ENCODE results near the gene RFC4.
A peak's percentile ranks its signal among the peaks of the same experiment; 100 is the strongest.

The RFC4 gene

DNA sequence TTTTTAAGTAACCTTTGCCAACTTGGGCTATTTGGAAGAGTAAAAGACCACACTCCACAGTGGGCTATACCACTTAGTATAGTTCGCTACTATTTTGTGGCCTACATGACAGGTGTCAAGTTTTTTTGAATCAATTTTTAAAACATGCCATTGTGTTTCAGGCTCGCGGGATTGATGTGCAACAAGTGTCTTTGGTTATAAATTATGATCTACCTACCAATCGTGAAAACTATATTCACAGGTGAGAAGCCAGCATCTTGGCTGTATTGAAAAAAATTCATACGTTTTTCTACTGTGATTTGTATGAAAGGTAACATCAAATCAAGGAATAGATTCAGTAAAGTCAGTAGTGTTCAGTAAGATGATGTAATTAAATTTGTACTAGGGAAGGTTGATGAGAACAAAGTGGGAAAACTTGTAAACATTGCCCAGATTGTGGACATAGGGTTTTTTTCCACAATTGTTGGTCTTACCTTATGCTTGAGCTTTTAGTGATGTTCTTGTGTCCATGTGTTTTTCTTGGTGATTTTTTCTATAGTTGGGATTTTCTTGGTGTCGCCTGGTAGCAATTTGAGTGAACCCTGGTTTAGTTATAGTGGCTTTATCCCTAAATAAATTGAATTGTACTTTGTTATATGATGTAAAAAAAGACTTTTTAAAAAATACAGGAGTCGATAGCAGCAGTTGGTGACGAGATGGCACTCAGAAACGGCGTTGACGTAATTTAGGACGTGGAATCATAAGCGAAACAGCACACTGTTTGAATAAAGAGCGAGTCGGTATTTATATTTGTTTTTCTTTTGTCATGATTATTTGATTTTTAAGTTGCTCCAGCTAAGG lies 18.4 kb downstream of the RFC4 start:
- DNase-seq (ENCODE audit: low spot score) = no peak

DNA sequence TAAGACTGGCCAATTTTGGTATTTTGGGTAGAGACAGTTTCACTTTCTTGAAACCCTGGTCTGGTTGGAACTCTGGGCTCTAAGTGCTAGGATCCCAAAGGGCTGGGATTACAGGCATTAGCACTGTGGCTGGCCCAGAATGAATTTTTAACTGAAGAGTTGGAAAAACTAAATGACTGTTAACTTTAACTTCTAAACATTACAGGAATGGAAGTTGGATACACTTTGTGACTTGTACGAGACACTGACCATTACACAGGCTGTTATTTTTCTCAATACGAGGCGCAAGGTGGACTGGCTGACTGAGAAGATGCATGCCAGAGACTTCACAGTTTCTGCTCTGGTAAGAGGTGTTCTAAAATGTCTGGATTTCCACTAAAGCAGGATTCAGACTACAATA lies 19.4 kb downstream of the RFC4 start:
- DNase-seq (ENCODE audit: low spot score) = no peak

DNA sequence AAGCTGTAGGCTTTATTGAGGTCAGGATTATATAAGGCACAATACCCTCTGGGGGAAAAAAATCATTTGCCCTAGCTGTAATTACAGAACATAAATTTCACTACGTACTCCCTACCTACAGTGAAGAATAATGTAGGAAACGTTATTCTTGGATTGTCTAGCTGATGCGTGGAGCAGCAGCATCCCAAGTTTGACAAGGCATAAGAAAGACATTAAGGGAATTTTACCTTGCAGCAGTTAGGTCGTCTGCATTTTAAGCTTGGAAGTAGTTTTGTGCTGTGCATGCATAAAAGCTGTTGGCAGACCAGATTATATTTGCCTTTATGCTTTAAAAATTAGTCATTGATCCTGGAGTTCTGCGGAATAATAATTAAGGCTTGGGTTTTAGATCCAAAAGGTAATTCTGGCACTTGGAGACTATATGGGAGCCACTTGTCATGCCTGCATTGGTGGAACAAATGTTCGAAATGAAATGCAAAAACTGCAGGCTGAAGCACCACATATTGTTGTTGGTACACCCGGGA lies 20.7 kb downstream of the RFC4 start:
- DNase-seq (ENCODE audit: low spot score) = no peak

DNA sequence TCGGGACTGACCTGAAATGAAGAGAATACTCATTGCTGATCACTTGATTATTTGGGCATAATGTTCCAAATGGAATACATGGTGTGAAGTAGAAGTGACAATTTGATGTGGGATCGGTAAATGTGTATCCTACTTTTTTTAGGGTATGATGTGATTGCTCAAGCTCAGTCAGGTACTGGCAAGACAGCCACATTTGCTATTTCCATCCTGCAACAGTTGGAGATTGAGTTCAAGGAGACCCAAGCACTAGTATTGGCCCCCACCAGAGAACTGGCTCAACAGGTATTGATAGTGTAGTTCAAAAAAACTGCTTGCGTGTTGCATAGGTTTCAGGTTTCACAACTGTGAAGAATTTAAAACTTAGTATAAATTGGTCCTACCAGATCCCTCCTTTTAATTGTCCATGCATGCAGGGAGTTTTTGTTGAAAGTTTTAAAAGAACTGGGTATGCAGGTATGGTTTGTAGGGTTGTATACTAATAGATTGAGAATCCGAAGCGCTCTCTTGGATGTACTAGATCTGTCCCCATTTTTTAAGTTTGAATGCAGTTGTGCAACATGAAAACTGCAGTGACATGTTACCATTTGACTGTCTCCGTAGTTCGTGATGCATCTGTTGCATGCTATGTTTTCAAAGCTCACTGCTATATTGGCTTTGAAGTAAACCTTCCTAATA lies 21.3 kb downstream of the RFC4 start:
- no peak for DNase-seq (ENCODE audit: low spot score)

DNA sequence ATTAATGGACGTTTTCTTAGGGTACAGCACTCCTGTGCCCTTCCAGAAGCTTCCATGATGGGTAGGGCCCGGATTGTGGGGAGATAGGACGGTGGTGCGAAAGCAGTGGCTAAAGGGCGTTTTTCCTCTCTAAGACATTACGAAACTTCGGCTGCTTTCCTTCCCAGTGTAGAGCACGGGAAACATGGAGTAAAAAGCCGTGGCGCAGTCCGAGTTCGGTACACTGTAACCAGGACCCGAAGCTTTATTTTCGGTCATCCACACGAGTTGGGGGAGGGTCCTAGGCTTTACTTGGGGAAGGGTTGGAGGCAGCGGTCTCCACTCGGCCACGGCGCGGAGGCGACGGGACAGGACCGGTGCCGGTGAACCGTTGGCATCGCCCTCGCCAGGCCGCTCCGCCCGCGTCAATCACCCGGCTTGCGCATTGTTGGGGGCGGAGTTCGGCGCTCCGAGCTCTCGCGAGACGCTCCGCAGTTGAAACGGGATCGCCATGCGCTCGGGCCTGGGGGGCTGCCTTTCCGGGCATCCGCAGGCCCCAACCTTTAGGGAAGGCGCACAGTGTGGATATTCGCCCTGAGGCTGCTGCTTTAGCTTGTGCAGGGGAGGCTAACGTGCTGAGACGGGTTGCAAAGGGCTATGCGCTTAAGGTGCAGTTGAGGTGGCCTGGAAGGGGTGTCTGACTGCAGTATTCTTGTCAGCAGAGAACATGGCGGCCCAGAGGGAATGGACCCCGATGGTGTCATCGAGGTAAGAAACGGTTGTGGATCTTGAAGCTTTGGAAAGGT lies 22.4 kb downstream of the RFC4 start:
- no peak for DNase-seq (ENCODE audit: low spot score)

DNA sequence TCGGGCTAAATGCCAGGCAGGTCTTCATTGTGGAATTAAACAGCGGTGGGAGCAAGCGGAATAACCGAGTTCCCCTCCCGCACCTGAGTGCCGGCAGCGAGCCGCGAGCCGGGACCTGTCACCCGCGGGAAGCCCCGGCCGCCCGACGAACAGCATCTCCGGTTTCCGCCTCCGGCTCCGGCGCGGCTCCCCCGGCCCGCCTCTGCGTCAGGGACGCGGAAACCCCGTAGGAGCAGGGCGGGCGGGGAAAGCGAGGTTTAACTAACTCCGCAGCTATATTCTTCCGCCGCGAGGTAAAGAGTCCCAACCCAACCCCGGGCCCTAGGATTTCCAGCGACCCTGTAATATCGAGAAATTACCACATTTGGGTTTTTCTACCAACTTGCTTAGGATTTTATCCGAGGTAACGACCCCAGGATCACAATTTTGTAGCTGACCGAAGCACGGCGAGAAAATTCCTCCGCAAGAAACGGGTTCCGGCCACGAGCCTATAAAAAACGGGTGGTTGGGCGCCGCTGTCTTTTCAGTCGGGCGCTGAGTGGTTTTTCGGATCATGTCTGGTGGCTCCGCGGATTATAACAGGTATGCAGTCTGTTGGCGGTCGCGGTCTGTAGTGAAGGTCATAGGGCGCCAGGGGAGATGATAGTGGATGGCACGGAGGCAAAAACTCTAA lies 23.1 kb downstream of the RFC4 start, which contains the start of gene EIF4A2:
TSS of gene EIF4A2 (plus strand) at position 520 of the 673 bp plus-strand sequence. CDS start at position 554, 34 bp downstream.
- DNase-seq (ENCODE audit: low spot score) = peak; percentile 78

DNA sequence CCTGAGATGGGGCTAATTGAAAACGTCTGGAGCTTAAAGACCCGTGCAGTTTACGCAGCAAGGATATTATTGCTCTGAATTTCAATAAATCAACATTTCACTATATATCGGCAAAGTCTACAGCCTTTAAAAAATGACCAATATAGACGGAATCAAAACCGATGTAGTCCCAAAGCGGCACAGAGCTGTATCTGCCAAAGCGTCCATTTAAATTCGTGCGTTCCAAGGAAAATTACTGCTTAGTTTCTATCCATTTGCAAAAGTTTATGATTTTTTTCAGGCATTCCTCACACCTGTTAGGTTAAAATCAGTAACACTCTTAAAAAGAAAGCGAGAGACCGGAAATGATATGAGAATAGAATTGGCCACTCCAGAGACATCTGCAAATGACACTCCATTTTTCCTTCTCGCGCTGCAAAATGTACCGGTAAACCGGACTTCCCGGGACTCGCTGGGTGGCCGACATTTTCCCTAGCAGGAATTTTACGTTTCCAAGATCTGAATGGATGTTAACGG lies 23.7 kb downstream of the RFC4 start:
- DNase-seq (ENCODE audit: low spot score) = no peak

DNA sequence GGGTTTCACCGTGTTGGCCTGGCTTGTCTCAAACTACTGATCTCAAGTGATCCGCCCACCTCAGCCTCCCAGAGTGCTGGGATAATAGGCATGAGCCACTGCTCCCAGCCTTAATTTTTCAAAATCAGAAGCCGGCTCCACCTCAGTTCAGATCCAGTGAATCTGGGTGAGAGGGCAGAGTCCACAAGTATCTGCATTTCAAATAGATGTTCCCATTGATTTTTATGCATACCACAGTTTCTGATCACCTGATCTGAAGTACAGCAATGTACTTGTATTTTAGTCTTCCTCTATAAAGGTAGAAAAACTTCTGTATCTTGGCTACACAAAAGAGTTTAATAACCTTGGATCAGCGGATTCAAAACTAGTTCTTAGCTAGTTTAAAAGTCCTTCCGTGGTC lies 27.1 kb downstream of the RFC4 start:
- no peak for DNase-seq (ENCODE audit: low spot score)

DNA sequence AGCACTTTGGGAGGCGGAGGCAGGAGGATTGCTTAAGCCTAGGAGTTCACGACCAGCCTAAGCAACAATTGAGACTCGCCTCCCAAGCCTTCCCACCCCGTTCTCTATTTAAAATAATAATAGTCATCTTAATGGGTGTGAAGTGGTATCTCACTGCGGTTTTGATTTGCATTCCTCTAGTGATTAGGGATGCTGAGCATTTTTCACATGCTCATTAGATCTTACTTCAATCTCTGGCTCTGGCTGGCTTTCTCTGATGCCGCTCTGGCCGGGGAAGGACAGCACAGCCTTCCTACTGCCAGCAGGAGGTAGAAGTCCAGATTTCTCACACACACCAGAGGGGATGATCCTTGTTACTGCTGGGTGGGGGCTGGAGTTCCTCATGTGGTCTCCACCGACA lies 30.3 kb downstream of the RFC4 start:
- no peak for DNase-seq (ENCODE audit: low spot score)

DNA sequence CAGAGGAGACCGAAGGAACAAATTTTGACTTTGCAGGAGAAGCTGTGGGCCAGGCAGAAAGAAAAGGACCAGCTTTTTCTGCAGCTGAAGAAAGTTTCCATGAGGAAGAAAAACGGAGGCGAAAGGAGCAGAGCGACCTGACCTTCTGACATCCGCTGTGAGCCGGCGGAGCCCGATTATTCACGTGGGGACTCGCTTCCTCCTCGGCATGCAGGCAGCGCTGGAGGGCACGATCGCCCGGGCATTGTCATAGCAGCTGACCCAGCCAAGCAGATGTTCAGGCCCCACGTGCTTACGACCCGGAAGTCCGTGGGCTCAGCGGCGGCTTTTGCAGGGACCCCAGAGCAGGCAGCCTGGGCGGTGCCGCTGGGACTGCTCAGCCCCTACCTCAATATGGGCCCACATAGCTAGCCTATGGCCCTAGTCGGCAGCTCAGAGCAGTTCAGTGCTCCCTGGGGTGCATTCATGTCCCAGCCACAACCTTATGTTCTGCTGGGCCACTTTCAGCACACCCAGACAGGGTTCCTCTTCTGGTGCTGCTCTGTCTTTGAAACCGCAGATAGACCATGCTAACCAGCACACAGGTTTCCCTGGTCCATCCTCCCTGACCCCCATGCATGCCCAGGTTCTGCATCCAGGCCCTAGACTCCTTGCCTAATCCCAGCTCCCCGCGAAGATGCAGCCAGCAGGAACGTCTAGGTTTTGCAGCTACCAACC lies 33.4 kb downstream of the RFC4 start:
- peak; percentile 84 for DNase-seq (ENCODE audit: low spot score)

DNA sequence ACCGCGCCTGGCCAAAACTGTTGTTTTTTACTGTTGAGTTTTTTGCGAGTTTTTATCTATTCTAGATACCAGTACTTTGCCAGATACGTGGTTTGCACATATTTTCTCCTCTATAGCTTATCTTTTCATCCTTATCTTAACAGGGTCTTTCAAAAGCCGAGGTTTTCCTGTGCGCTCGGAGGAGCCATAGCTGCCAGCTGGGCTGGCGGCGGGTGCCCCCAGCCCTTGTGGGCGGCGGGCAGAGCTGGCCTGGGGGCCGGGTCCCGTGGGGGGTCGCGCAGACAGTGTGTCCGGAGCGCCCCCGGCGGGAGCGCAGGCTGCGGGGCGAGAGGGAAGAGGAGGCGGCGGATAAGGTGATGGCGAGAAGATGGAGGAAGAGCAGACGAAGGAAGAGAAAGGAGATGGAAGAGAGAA lies 34.0 kb downstream of the RFC4 start:
- no peak for DNase-seq (ENCODE audit: low spot score)

DNA sequence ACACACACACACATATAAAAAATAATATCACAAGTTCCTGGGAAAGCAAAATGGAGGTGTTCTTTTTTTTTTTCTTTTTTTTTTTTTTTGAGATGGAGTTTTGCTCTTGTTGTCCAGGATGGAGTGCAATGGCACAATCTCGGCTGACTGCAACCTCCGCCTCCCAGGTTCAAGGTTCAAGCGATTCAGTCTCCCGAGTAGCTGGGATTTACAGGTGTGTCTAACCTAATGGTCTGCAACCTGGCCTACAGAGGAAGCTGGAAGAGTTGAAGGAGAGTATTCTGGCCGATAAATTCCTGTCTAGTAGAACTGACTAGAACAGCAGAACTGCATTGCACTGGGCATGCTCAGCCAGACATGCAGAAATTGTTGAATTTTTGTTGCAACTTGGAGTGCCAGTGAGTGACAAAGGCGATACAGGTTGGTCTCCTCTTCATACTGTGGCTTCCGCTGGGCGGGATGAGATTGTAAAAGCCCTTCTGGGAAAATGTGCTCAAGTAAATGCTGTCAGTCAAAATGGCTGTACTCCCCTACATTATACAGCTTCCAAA lies 45.3 kb downstream of the RFC4 start:
- no peak for DNase-seq (ENCODE audit: low spot score)

DNA sequence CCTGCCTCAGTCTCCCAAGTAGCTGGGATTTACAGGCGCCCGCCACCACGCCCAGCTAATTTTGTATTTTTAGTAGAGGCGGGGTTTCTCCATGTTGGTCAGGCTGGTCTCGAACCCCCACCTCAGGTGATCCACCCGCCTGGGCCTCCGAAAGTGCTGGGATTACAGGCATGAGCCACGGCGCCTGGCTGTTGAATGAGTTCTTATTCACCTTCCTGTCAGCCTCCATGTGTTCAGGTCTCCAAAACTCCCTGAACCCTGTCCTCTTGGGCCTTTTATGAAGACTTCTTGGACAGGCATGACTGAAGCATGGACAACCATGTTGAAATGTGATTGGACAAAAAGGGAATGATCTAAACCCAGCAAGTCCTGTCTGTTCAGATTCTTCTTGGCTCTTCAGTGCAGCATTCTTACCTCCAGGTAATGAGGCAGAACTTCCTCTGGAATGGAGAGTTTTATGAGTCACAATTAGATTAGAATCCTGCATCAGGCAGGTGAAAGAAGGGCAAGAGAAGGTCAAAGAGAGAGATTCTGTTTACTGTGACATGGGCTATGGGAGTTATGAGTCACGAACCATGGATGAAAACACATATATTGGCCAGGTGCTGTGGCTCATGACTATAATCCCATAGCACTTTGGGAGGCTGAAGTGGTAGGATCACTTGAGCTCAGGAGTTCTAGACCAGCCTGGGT lies 46.0 kb downstream of the RFC4 start:
- DNase-seq (ENCODE audit: low spot score) = no peak

DNA sequence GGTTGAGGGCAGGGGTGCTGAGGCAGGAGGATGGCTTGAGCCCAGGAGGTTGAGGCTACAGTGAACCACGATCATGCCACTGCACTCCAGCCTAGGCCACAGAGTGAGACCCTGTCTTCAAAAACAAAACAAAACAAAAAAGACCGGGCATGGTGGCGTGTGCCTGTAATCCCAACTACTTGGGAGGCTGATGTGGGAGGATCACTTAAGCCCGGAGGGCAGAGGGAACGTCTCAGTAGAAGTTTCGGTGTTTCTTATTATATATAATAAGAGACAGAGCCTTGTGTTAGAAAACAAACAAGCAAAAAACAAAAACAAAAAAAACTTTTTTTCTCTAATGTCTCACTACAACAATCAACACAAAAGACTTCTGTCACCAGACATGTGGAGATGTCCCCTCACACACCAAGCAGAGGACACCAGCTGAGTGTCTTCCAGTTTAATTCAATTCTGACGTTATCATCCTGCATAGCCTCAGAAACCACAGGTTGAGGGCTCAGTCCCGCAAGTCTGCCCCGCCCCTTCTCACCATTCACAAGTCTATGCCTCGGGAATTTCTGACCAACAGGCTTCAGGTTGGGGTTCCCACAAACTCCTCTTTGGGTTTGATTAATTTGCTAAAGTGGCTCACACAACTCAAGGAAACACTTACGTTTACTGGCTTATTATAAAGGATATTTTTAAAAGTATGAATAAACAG lies 46.9 kb downstream of the RFC4 start:
- DNase-seq (ENCODE audit: low spot score) = no peak

DNA sequence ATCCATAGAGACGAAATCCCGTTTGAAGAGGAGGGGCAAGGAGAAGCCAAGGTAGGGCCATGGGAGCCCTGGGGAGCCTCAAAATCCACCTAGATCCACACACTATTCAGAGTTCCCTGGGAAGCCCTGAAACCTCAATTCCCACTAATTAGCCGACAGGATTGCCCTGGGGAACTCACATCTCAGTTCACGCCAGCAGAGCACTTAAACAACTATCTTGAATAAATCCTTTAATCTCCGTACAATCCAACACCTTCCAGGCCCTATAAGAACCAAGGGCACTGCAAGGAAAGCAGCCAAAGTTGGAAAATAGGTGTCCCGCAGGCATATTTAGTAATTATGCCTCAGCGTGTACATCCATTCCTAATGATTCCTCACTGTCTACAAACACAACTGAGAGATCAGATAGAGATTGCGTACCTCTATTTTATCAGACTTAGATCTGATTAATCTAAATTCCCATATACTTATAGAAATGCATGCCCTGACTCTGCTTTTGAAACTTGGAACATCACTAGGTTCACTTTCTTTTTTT lies 48.5 kb downstream of the RFC4 start:
- no peak for DNase-seq (ENCODE audit: low spot score)

DNA sequence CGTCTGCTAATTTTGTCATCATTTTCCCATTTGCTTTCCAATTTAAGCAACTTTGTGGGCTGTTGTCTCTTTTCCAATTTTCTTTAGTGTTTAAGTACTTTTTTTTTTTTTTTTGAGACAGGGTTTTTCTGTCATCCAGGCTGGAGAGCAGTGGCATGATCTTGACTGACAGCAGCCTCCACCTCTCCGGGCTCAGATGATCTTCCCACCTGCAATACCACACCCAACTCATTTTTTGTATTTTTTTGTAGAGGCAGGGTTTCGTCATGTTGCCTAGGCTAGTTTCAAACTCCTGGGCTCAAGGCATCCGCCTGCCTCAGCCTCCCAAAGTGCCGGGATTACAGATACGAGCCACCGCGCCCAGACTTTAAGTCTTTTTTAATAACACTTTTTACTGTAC lies 49.1 kb downstream of the RFC4 start:
- DNase-seq (ENCODE audit: low spot score) = no peak

DNA sequence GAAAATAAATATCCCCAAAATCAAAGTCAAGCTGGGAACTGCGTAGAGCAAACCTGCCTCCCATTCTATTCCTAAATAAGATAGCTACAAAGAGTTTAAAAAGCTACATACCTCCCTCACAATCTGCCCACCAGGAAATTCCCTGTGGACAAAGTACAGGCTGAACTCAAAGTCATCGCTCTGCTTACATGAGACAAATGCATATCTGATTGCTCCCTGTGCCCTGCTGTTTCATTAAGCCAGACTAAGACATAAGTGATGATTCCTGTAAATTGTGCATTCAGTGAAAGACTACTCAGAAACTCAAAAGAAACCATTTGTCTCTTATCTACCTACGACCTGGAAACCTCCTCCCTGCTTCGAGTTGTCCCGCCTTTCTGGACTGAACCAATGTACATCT lies 51.4 kb downstream of the RFC4 start:
- DNase-seq (ENCODE audit: low spot score) = no peak

DNA sequence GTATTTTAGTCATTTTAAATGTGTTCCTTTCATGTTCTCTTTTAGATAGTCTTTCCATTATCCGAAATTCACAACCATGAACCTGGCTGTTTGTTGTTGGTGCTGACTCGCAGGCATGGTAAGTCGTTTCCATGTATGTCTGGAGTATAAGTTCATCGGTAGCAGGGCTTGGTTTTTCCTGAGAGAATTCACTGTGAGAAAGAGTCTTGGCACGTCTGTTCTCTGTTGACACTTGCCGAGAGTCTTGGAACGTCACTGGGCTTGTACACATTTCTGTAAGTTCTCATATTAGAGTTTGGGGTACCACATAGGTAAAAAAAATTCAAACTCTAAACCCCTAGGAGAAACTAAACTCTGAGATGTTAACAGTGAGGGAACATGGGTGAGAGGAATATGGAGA lies 52.3 kb downstream of the RFC4 start:
- no peak for DNase-seq (ENCODE audit: low spot score)

DNA sequence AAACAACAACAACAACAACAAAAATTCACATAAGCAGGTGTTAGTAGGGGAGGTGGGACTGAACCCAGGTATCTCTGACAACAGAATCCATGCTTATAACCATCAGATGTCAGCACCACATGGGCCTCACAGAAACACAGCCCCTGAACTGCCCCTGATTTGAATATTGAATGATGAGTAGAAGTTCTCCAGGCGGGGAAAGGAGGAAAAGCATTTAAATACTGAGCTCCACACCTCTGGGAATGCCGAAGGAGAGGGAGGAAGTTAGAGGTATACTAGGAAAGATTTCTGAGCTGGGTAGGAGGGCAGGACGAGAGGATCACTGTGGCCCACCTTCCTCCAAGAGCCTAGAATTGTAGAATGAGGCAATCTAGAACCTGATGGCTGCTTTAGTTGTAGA lies 54.8 kb downstream of the RFC4 start:
- no peak for DNase-seq (ENCODE audit: low spot score)

All from kidney capillary endothelial cell (primary cell).